HG02678 (cell line): ENCODE results near the gene FGF14.
A peak's percentile ranks its signal among the peaks of the same experiment; 100 is the strongest.
"Not testable (repeated sequence)": the region's sequence is repeated elsewhere in the genome, so short reads cannot be mapped to it uniquely, and the experiment has no call there.

Source experiments
- ATAC-seq: cut with Tn5 transposase; IDR thresholded peaks from one replicate; pipeline ENCODE4 v1.9.1; 2021; ENCODE audit warnings: mild to moderate bottlenecking, moderate library complexity; ENCODE audit not compliant: unreplicated experiment

Gene FGF14

DNA sequence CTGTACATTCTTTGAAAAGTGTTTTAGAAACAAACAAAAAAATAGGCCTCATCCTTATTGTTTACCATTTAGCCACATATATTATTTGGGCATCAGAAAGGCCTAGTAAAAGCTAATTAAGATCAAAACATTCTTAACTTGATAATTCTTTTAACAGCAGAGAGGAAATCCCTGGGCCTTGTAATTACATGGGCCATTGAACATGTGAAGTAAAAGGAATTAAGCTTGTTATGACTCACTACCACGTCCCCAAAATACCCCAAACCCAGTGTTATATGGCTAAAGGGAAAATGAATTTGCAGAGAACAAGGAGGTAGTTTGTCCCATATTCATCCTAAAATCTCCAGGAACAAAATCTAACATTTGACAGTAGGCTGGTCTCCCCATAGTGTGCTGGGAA is 509.6 kb downstream of the FGF14 start:
- ATAC-seq, result no peak

DNA sequence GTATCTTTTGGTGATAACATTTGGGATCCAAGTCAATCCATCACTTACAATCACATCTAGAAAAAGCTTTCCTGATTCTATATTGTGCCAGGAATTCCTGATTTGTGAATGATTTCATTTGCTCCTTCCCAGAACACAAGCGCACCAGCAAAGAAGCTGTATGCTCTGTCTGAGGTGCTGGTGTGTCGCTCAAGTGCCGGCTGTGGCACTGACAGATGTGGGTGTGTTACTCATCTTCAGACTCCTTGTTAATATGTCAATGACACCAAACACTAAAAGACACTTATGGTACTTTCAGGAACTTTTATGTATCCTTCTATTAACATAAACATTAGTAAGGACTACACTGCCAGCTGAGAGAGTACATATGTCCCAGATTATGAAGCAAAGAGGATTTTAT is 520.3 kb downstream of the FGF14 start:
- ATAC-seq, result no peak

DNA sequence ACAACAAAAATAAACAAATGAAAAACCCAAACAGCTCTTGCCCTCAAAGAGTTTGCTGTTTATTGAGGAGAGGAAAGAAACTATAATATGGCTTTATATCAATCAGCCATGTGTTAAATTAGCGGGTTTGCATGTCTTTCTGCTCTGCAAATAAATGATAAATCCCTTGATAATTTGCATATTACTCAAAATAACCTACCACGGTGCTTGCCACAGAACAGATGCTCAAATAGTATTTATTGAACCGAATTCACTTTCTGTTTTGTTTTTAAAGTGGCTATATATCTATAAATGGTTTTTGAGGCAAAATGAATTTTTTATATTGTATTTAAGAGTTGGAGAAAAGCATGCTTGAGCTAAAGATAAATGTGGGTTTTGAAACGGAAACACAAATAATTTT is 521.3 kb downstream of the FGF14 start:
- ATAC-seq, result no peak

DNA sequence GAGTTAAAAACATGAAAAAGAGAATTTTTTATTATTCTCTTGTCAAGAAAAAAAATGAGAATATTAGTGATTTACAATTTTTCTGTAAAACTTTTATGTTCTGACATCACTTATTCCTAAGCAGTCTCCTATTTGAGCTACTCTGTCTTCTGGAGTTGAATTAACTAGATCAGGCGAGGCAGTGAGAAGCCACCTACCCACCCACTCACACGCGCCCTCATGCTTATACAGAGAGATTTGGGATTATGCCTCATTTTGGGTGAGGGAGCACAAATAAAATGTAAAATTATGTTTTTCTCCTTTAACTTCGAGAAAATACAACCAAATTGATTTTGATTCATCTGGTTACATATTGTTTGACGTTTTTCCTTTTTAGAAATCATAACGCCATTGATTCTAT is 524.9 kb downstream of the FGF14 start:
- no peak for ATAC-seq

DNA sequence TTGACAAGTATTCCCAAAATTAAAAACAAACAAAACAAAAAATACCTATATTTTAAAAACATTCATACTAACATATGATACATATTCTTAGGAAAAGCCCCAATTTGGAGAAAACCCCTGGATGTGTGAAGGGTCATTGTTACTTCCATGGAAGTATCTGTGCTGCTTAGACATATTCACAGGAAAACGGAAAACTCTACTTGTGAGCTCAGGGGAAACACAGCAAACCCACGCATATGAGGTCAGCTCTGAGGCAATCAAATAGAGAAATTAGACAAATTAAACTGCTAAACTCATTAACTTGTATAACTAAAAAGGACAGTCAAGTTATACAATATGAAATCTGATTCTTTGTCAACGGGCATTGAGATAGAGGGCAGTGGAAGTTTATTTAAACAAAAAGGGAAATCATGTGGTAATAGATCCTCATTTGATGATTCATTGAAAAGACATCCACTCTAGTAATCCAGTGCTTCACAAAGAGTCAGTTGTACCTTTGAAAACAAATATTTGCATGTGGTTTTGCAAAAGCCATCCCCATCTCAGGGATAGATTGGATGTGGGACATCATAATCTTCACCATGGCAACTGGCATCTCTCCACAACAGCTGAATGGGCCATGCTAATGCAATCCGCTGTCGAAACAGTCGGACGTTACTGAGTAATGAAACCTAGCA is 526.0 kb downstream of the FGF14 start:
- ATAC-seq, result no peak

DNA sequence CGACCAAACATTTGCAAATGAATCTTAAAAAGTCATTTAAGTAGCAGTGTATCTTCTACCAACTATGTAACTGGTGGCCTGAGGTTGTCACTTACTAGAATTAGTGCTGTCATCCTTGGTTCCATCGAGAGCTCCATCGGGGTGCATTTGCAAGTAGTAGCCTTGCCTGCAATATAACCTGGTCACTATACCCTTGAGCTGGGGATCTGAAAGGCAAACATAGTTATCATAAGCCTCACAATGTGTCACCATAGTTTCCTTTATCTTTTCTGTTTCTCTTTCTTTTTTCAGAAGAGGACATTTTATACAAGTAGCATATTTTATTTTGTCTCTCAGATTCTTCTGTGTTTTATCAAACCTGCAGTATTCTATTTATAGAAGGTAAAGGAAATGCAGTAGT is 526.8 kb downstream of the FGF14 start:
- ATAC-seq, result no peak

DNA sequence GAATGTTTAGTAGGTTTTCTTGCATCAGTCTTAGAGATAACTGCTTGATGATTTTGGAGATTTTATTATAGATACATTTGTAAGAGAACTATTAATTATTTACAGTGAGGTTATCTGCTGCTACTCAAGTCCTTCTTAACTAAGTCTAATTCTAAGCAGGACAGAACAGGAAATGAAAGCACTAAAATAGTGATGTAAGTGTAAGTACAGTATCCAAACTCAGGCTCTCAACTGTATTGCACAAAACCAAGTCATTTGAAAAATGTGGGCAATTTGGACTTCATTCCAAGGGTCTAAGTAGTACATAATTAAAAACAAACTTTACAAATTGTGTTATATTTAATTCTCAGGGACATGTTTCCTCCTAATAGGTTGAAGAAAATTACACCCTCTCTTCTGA is 532.3 kb downstream of the FGF14 start:
- ATAC-seq, result peak; percentile 86

DNA sequence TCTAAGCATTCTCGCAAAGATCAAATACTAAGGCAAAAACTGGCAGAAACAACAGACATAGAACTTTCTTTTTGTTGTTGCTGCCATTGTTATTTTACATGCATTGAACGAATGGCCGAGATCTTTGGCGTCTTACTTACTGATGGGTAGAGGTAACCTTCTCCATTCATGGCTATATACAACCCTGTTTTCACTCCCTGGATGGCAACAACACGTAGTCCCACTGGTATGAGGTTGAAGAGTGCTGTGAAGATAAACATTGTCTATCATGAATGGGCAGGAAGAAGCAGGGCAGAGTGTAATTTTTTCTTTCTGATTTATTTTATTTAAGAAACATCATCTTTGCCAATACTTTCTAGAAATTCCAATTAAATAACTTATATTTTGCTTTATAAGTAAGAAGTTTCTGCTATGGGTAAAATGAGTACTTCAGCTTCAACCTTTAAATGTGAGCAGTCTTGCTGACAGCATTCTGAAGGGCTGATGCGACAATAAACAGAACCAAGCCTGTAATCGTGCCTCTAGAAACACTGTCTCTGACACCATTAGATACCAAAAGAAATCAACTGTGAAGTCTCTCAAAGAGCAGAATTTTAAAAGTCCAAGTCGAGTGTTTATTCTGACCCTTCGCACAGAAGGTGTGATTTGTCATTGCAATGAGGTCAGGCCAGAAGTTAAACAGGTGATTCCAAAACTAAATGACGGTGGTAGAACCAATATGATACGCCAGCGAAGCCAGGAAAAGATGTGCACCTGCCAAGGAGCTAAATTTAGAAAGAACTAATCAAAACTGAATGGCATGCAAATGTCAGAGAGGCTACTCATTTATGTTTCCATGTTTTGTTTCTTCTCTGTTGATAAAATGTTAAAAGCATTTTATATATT is 533.0 kb downstream of the FGF14 start:
- peak; percentile 35 for ATAC-seq

DNA sequence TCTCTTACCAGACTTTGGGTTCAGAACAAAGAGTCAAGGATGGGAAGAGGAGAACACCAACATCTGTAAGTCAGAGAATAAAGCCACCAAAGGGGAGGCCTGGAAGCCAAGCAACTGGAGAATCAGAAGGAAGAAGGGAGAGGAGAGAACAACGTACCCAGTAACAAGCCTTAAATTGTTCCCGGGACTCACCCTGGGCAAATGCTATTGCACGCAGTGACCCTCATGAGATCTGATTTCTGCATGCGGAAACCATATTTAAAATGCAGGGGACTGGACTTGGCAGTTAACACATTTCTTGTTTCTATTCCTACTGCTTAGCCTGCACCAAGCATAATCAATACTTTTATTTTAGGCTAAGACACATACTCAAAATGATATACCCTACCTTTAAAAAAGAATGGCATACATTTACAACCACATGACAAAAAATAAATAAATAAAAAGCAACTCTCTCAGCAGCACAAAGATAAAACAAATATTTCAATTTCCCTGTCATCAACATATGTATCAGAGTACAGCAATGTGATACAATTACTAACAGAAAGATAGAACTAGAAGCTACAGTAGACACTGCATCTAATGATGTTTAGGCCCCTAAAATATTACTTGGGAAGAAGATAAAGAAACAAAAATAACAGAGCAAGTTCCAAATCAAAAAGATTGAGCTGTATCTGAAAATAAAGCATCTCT is 534.8 kb downstream of the FGF14 start:
- no peak for ATAC-seq

DNA sequence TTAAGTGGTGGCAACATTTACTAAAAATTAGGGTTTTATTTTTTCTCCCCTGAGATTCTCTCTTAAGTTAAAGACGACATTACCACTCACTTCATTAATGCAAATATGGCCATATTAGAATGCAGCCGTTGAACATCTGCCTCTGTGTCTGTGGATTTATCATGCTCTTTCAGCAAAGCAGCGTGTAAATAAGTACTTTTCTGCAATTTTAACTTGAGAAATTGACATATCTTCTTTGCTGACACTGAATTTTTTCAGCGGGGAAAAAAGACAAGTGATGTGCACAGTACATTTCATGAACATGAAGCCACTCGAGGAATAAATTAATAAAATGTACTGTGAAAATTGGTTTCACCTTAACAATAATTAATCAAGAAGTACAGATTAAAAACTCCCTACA is 543.0 kb downstream of the FGF14 start:
- ATAC-seq, result no peak

DNA sequence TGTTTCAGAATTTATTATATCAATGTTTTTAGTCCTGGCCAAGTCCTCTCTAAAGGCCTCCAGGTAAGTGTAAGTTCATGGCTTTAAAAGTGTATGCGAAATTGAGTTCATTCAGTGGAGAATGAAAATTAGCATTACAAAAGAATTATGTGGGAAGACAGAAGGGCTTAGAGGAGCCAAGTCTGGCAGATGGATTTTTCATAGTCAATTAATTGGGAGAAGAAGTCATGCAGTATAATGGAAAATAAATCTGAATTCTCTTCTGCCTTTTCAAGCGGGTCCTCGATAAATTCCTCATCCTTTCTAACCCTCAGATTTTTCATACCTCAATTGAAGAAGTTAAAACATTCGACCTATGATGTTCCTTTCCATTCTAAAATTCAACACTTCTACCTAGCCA is 555.1 kb downstream of the FGF14 start:
- ATAC-seq, result no peak

DNA sequence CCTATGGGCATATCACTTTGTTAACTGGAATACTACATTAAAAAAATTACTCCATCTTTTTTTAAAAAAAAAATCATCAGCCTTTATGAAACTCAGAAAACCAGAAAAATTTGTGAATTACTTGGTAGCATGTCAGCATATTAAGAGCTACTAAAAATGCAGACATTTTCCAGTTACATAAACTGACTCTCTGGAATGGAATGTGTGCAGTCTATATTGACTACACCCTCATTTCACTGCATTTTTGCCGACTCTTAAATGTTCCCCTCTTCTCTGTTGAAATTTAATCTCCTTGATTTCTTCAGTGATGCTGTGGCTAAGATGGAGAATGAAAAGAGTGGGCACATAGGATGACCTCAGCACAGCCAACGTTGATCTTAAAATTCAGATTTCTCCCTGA is 555.6 kb downstream of the FGF14 start:
- no peak for ATAC-seq

DNA sequence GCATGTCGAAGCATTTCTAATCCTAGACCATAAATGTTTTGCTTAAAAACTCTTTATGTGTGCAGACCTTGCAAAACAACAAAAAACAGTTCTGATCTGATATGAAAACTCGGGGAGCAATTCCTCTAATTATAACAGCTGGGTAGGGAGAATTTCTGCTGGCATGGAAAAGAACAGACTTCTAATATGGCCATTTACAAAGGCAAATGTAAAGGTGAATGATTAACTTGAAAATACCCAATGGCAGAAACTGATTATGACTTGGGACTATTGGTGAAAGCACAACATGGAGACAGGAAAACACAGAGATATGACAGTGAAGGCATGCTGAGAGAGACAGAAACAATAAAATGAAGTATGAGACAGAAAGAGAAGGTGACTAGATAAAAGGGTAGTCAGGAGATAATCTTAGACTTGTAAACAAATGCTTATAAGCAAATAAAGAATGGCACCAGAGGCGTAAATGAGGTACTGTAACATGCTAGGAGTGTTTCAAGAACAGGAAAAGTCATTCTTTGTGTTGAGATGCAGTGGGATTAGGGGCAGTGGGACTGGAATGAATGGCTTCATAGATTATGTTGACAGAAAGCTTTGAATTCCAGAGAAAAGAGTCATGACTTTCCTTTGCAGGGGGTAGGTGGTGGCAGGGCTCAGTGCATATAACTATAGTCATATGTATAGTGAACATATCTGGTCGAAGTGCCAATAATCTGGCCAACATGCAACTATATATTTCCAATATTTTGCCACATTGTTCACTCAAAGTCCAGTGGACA is 556.4 kb downstream of the FGF14 start:
- ATAC-seq, result no peak

DNA sequence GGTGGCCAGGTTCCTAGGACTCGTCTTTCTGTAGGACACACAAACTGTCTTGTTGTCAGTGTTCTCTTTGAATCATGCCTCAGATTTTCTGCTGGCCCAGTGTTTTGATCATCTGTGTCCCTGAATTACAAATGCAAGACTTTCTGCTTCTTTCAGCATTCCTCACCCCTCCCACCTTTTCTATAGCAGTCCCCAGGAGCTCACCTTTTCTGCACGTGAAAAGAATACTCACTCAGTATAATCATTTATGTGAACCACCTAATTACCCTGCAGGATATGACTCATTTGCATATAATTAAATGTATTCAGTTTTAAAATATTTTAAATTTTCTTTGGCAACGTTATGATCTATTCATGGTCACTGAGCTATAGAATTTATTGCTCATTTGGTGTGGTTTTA is 560.1 kb downstream of the FGF14 start:
- ATAC-seq, result no peak

DNA sequence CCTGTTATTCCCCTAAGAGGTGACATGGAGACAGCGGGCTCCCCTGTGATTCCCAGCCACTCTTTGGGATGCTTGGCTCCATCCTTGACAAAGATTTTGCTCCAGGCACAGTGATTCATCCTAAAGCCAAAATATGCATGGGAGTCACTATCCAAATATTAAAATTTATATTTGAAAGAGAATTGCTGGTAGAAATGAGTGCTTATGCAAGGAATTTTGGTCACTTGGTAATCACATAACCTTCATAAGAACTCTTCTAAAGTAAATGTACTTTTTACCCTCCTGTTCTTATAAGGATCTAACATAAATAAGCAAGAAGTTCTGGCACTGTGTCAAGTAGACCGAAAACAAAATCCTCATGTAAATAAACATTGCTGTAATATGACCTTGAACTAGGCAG is 563.5 kb downstream of the FGF14 start:
- no peak for ATAC-seq

DNA sequence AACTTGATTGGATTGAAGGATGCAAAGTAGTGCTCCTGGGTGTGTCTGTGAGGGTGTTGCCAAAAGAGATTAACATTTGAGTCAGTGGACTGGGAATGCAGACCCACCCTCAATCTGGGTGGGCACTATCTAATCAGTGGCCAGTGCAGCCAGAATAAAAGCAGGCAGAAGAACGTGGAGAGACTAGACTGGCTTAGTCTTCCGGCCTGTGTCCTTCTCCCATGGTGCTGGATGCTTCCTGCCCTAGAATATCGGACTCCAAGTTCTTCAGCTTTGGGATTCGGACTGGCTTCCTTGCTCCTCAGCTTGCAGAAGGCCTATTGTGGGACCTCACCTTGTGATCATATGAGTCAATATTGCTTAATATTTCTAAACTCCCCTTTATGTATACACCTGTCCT is 564.1 kb downstream of the FGF14 start:
- not testable (repeated sequence) for ATAC-seq

DNA sequence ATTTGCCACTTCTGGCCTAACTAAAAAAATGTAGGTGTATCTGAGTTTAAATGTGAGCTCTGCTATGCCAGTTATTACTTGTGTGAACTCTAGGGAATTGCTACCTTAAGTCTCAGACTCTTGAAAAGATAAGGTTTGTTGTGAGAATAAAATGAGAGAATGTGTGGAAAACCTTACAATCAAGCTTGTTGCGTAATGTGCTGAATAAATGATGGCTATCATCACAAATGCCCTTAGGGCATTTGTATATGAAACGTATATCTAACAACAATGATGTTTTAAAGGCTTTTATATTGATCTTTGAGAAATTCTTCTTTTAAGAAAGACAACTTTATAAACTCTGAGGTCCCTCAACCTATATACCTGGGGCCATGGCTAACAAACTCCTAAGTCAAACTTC is 564.6 kb downstream of the FGF14 start:
- no peak for ATAC-seq

DNA sequence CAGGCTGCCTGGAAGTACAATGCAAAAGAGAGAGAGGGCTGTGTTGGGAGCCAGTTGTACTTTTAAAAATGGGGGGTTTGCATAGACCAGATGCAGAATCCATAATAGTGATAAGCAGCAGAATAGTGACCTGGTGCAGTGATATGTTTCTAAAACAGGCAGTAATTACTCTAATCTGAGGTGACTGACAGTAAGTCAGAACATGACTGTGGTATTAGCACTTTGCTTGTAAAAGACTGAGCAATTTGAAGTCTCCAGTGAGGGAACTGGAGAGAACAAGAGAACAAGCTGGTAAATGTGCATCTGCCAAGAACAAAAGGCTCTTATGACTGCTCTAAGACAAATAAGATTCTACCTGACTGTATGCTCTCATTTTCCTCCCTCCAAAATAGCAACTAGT is 565.9 kb downstream of the FGF14 start:
- ATAC-seq, result no peak

DNA sequence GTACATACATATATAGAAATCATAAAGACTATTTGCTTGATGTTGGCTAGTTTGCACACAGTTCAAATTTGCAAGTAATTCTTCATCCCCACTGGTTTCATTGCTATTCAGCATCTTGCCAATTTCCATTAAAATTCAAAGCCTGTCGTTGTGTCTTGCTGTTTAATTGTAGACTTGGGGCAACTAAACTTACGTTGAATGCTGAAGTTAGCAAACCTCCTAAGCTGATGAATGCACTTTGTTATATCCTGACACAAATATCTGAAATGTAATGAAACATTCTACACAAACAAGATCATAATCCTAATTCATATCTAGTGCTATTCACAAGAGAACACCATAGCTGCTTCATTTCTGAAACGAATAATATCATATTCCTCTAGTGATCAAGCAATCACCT is 568.2 kb downstream of the FGF14 start:
- no peak for ATAC-seq

DNA sequence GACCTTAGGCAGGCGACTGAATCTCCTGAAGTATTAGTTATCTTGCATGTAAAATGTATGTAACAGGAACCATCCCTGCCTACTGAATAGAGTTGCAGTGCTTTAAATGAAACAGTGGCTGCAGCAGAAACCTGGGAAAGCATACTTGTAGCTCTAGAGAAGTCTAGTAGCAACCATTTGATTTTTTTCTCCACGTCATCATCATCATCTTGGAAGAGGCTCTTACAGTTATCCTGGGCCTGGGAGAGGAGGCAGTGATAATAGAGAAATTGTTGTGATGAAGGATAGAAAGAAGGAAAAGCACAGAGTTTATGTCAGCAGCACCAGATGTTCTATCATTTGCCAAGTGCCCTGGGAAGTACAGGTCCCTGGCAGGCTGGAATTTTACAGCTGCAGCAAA is 571.8 kb downstream of the FGF14 start:
- ATAC-seq, result no peak

DNA sequence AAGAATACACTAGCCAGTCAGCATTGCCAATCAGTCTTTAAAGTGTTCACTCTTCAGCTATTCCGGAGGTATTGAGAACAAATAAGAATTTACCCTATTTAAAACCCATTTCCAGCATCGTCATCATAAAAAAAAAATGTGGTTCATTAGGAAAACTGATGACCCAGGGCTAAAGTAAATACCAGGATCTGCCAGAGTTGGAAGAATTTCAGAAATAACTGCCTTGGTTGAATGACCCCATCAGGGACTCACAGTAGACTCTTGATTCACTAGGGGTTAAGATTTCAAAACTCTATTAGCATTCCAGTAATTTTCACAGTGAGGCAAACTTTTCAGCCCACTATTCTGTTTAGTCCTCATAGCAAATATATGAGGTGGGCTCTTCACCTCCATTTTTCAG is 572.4 kb downstream of the FGF14 start:
- ATAC-seq, result no peak
